HepG2 (cell line): ENCODE results near the gene BAHD1. TPM values are rescaled to one million over a fixed set of nuclear protein-coding genes. Genes with fewer than 3 reads are reported as not detected.

Experiments used
- BCL6 ChIP-seq: IDR thresholded peaks from 2 replicates; pipeline ENCODE4 v1.6.1; 2016; ENCODE audit warnings: missing genetic modification reagents, missing compliant biosample characterization
- DNMT1 ChIP-seq: sonication (generic); formaldehyde crosslinking; IDR thresholded peaks from 2 replicates; pipeline ENCODE4 v1.5.1; 2020; ENCODE audit warnings: mild to moderate bottlenecking, missing genetic modification reagents
- GZF1 ChIP-seq: sonication (generic); formaldehyde crosslinking; IDR thresholded peaks from 2 replicates; pipeline ENCODE4 v1.5.1; 2020; ENCODE audit warnings: mild to moderate bottlenecking, missing genetic modification reagents
- KLF13 ChIP-seq: sonication (generic); formaldehyde crosslinking; IDR thresholded peaks from 2 replicates; pipeline ENCODE4 v1.4.0; 2020; ENCODE audit warnings: mild to moderate bottlenecking, missing genetic modification reagents
- PAWR ChIP-seq: sonication (generic); formaldehyde crosslinking; IDR thresholded peaks from 2 replicates; pipeline ENCODE4 v1.4.0; 2020; ENCODE audit warnings: missing genetic modification reagents, mild to moderate bottlenecking, borderline replicate concordance
- SOX5 ChIP-seq: IDR thresholded peaks from 2 replicates; pipeline ENCODE4 v1.6.1; 2016; ENCODE audit warnings: borderline replicate concordance
- SSRP1 ChIP-seq: IDR thresholded peaks from 2 replicates; pipeline ENCODE4 v1.6.1; 2016; ENCODE audit warnings: control low read depth
- ZFY ChIP-seq: sonication (generic); formaldehyde crosslinking; IDR thresholded peaks from 2 replicates; pipeline ENCODE4 v1.4.0; 2020; ENCODE audit warnings: missing genetic modification reagents
- polyA plus RNA-seq, 8 experiments: library from polyadenylated mRNA; depleted of rRNA in 3 of 8; stranded (reverse) in 7 of 8; unstranded in 1 of 8; fragments of >200 nt; fragmentation: Illumina TruSeq in 4 of 8; extraction: Trizol in 4 of 8; gene quantifications; 2 replicates each; pipeline versions ENCODE4 v1.2.1 to v1.2.3, GENCODE V29; 2011 to 2016; ENCODE audit warnings: low read depth in 4 of 8, missing spikeins in 1 of 8, mixed read lengths in 1 of 8; ENCODE audit not compliant: insufficient read depth in 1 of 8
- total RNA-seq, 5 experiments: library from RNA; depleted of rRNA; stranded (reverse); fragments of >200 nt; fragmentation: Illumina TruSeq; extraction: Trizol; gene quantifications; 2 replicates each; pipeline ENCODE4 v1.2.3, GENCODE V29; 2016; ENCODE audit warnings: low read depth in 1 of 5
- TF ChIP-seq, protein P1 (sequence below): sonication (generic); formaldehyde crosslinking; IDR thresholded peaks from 2 replicates; pipeline ENCODE4 v1.5.0; 2020; ENCODE audit warnings: mild to moderate bottlenecking, missing genetic modification reagents, borderline replicate concordance
- TF ChIP-seq, protein P2 (sequence below): IDR thresholded peaks from 2 replicates; pipeline ENCODE4 v1.6.1; 2016; ENCODE audit warnings: missing compliant biosample characterization, missing genetic modification reagents, borderline replicate concordance
- TF ChIP-seq, protein P3 (sequence below): sonication (generic); formaldehyde crosslinking; conservative IDR thresholded peaks from 2 replicates; pipeline ENCODE4 v1.4.0; 2020; ENCODE audit warnings: mild to moderate bottlenecking, missing genetic modification reagents, moderate library complexity
- TF ChIP-seq, protein P4 (sequence below): sonication (generic); formaldehyde crosslinking; IDR thresholded peaks from 2 replicates; pipeline ENCODE4 v1.5.0; 2020; ENCODE audit warnings: mild to moderate bottlenecking, missing genetic modification reagents
- TF ChIP-seq, protein P5 (sequence below): sonication (generic); formaldehyde crosslinking; IDR thresholded peaks from 2 replicates; pipeline ENCODE4 v1.9.0; 2021; ENCODE audit warnings: mild to moderate bottlenecking, missing genetic modification reagents

BAHD1 gene
- total and polyA plus RNA-seq, 2 of the 13 experiments (the other 11 are each of a cell fraction or from before 2014, with no cell fraction given) = 3.3 to 8.7 TPM

DNA sequence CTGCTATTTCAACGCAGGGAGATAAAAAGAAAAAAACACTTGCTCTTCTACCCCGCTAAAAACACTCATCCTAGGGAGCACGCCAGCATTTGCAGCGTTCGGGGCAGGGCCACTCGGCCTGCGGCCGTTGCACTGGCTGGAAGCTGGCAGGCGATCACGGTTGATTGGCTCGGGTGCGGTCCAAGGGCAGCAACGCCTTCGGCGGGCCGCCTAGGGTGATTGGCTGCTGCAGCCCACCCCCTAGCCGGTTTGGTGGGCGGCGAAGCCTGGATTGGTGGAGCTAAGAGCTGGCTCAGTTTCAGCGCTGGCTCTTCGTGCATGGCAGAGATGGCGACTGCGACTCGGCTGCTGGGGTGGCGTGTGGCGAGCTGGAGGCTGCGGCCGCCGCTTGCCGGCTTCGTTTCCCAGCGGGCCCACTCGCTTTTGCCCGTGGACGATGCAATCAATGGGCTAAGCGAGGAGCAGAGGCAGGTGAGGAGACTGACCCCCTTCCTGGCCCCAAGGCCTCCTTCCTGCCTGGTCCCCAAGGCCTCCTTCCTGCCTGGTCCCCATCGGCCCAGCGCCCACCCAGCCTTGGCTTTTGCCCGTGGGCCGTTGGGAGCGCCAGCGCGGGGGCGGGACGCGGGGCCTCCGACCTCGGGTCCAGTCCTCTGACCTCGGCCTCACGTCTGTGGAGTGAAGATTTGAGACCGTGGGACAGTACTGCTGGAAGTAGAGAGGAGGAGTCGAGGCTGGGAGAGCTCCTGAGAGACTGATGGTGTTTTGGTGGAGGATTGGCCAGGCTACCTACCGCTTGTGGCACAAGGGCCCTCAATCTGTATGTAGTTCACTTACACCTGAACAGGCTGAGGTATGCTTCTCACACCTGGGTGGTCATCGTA is 35.0 kb upstream of the BAHD1 start, which contains the start of gene IVD (continued):
- TF ChIP-seq DNMT1 (CRISPR knock-in tag) (peak; percentile 90), SOX5 (no peak), KLF13 (CRISPR knock-in tag) (no peak), SSRP1 (CRISPR knock-in tag) (no peak), ZFY (CRISPR knock-in tag) (peak; percentile 97), BCL6 (CRISPR knock-in tag) (peak; percentile 22; the same call in 1 of the 2 replicates), PAWR (no peak), GZF1 (no peak)
- TF ChIP-seq, protein P1, sequence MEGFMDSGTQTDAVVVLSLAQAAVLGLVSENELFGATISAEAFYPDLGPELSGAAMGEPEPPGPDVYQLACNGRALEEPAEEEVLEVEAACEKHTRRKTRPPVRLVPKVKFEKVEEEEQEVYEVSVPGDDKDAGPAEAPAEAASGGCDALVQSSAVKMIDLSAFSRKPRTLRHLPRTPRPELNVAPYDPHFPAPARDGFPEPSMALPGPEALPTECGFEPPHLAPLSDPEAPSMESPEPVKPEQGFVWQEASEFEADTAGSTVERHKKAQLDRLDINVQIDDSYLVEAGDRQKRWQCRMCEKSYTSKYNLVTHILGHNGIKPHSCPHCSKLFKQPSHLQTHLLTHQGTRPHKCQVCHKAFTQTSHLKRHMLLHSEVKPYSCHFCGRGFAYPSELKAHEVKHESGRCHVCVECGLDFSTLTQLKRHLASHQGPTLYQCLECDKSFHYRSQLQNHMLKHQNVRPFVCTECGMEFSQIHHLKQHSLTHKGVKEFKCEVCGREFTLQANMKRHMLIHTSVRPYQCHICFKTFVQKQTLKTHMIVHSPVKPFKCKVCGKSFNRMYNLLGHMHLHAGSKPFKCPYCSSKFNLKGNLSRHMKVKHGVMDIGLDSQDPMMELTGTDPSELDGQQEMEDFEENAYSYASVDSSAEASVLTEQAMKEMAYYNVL (CRISPR knock-in tag) = no peak; the same call in 1 of the 2 replicates
- TF ChIP-seq, protein P2, sequence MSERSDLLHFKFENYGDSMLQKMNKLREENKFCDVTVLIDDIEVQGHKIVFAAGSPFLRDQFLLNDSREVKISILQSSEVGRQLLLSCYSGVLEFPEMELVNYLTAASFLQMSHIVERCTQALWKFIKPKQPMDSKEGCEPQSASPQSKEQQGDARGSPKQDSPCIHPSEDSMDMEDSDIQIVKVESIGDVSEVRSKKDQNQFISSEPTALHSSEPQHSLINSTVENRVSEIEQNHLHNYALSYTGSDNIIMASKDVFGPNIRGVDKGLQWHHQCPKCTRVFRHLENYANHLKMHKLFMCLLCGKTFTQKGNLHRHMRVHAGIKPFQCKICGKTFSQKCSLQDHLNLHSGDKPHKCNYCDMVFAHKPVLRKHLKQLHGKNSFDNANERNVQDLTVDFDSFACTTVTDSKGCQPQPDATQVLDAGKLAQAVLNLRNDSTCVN (CRISPR knock-in tag) = no peak; the same call in 1 of the 2 replicates
- TF ChIP-seq, protein P3, sequence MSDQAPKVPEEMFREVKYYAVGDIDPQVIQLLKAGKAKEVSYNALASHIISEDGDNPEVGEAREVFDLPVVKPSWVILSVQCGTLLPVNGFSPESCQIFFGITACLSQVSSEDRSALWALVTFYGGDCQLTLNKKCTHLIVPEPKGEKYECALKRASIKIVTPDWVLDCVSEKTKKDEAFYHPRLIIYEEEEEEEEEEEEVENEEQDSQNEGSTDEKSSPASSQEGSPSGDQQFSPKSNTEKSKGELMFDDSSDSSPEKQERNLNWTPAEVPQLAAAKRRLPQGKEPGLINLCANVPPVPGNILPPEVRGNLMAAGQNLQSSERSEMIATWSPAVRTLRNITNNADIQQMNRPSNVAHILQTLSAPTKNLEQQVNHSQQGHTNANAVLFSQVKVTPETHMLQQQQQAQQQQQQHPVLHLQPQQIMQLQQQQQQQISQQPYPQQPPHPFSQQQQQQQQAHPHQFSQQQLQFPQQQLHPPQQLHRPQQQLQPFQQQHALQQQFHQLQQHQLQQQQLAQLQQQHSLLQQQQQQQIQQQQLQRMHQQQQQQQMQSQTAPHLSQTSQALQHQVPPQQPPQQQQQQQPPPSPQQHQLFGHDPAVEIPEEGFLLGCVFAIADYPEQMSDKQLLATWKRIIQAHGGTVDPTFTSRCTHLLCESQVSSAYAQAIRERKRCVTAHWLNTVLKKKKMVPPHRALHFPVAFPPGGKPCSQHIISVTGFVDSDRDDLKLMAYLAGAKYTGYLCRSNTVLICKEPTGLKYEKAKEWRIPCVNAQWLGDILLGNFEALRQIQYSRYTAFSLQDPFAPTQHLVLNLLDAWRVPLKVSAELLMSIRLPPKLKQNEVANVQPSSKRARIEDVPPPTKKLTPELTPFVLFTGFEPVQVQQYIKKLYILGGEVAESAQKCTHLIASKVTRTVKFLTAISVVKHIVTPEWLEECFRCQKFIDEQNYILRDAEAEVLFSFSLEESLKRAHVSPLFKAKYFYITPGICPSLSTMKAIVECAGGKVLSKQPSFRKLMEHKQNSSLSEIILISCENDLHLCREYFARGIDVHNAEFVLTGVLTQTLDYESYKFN (CRISPR knock-in tag) = no peak
- TF ChIP-seq, protein P4, sequence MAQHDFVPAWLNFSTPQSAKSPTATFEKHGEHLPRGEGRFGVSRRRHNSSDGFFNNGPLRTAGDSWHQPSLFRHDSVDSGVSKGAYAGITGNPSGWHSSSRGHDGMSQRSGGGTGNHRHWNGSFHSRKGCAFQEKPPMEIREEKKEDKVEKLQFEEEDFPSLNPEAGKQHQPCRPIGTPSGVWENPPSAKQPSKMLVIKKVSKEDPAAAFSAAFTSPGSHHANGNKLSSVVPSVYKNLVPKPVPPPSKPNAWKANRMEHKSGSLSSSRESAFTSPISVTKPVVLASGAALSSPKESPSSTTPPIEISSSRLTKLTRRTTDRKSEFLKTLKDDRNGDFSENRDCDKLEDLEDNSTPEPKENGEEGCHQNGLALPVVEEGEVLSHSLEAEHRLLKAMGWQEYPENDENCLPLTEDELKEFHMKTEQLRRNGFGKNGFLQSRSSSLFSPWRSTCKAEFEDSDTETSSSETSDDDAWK (CRISPR knock-in tag) = no peak
- TF ChIP-seq, protein P5, sequence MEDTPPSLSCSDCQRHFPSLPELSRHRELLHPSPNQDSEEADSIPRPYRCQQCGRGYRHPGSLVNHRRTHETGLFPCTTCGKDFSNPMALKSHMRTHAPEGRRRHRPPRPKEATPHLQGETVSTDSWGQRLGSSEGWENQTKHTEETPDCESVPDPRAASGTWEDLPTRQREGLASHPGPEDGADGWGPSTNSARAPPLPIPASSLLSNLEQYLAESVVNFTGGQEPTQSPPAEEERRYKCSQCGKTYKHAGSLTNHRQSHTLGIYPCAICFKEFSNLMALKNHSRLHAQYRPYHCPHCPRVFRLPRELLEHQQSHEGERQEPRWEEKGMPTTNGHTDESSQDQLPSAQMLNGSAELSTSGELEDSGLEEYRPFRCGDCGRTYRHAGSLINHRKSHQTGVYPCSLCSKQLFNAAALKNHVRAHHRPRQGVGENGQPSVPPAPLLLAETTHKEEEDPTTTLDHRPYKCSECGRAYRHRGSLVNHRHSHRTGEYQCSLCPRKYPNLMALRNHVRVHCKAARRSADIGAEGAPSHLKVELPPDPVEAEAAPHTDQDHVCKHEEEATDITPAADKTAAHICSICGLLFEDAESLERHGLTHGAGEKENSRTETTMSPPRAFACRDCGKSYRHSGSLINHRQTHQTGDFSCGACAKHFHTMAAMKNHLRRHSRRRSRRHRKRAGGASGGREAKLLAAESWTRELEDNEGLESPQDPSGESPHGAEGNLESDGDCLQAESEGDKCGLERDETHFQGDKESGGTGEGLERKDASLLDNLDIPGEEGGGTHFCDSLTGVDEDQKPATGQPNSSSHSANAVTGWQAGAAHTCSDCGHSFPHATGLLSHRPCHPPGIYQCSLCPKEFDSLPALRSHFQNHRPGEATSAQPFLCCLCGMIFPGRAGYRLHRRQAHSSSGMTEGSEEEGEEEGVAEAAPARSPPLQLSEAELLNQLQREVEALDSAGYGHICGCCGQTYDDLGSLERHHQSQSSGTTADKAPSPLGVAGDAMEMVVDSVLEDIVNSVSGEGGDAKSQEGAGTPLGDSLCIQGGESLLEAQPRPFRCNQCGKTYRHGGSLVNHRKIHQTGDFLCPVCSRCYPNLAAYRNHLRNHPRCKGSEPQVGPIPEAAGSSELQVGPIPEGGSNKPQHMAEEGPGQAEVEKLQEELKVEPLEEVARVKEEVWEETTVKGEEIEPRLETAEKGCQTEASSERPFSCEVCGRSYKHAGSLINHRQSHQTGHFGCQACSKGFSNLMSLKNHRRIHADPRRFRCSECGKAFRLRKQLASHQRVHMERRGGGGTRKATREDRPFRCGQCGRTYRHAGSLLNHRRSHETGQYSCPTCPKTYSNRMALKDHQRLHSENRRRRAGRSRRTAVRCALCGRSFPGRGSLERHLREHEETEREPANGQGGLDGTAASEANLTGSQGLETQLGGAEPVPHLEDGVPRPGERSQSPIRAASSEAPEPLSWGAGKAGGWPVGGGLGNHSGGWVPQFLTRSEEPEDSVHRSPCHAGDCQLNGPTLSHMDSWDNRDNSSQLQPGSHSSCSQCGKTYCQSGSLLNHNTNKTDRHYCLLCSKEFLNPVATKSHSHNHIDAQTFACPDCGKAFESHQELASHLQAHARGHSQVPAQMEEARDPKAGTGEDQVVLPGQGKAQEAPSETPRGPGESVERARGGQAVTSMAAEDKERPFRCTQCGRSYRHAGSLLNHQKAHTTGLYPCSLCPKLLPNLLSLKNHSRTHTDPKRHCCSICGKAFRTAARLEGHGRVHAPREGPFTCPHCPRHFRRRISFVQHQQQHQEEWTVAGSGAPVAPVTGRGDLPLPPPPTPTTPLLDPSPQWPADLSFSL = no peak
